ENCODE results near the gene MVP. TPM values are rescaled to one million over a fixed set of nuclear protein-coding genes. Genes with fewer than 3 reads are reported as not detected.
"Not testable (repeated sequence)": the region's sequence is repeated elsewhere in the genome, so short reads cannot be mapped to it uniquely, and the experiment has no call there.

MVP gene
- total RNA-seq, 1 donor from 2014 or later: 27.4 TPM

DNA sequence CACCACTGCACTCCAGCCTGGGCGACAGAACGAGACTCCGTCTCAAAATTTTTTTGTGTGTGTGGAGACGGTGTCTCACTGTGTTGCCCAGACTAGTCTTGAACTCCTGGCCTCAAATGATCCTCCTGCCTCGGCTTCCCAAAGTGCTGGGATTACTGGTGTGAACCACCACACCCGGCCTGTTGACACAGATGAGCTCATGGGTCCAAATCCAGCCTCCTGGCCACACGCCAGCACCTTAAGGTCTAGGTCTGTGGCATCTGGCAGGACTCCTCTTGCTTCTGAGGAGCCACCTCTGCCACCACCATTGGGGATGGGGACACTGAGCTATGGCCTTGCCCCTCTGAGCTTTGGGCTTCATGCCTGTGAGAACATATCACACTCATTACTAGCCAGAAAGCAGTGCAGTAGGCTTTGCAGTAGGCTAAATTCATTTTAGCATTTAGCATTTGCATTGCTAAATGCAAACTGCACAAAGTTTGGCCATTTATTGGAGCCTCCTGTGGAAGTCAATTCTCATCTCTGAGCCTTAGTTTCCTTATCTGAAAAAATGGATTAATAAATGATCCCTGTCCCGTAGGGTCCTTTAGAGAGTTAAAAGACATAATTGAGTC lies 48.2 kb downstream of the MVP start:
- TF ChIP-seq, protein P1, sequence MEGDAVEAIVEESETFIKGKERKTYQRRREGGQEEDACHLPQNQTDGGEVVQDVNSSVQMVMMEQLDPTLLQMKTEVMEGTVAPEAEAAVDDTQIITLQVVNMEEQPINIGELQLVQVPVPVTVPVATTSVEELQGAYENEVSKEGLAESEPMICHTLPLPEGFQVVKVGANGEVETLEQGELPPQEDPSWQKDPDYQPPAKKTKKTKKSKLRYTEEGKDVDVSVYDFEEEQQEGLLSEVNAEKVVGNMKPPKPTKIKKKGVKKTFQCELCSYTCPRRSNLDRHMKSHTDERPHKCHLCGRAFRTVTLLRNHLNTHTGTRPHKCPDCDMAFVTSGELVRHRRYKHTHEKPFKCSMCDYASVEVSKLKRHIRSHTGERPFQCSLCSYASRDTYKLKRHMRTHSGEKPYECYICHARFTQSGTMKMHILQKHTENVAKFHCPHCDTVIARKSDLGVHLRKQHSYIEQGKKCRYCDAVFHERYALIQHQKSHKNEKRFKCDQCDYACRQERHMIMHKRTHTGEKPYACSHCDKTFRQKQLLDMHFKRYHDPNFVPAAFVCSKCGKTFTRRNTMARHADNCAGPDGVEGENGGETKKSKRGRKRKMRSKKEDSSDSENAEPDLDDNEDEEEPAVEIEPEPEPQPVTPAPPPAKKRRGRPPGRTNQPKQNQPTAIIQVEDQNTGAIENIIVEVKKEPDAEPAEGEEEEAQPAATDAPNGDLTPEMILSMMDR (conservative IDR thresholded peaks at IDR 0.05): no peak
- Mint-ChIP-seq H3K9me3 (no peaks in the 10 kb centered on the region), H3K36me3 (no peaks in the 10 kb centered on the region), H3K4me1 (ENCODE audit: unreplicated experiment) (peaks cover 1% of the 10 kb centered on the region), H3K27ac (no peak overlapping the region), H3K27me3 (no peaks in the 10 kb centered on the region), H3K4me3 (no peak overlapping the region)
- no peak for DNase-seq (ENCODE audit: extremely low spot score, unreplicated experiment)

DNA sequence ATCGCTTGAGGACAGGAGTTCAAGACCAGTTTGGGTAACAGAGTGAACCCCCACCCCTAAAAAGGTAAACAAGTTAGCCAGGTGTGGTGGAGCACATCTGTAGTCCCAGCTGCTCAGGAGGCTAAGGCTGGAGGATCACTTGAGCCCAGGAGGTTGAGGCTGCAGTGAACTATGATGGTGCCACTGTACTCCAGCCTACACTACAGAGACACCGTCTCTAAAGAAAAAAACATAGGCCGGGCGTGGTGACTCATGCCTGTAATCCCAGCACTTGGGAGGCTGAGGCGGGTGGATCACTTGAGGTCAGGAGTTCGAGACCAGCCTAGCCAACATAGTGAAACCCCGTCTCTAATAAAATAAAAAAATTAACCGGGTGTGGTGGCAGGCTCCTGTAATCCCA lies 48.8 kb downstream of the MVP start:
- H3K27me3 Mint-ChIP-seq; H3K27ac Mint-ChIP-seq; H3K9me3 Mint-ChIP-seq; H3K4me3 Mint-ChIP-seq; H3K4me1 Mint-ChIP-seq (ENCODE audit: unreplicated experiment); DNase-seq (ENCODE audit: extremely low spot score, unreplicated experiment); H3K36me3 Mint-ChIP-seq: not testable (repeated sequence)

DNA sequence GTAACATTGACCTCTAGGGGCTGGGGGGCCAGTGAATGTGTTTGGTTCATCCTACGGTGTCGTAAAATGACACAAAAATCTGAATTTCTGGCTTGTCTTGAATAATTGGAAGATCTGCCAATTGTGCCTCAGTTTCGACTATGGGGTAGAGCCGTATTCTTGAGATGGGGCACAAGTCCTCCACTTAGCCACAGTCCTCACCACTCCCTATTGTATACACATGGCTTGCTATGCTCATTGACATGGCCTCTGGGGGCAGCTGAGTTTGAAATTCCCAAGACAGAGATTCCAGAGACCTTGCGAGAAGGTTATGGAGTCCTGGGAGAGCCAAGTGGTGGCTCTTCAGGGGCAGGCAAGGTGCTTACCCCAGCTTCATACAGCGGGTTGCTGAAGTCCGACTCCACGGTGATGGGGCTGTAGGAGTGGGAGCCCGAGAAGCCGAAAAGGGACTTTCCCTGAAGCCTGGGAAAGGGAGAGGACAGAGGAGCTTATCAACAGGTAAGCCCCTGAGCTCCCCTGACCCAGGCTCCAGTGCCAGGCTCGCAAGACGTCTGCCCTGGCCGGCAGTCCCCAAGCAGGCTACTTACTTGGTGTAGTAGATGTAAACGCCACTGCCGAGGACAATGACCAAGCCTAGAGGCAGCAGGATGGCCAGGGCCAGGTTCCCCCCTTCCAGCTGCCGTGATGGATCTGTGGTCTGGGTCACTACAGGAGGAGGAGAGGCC lies 51.7 kb downstream of the MVP start:
- TF ChIP-seq, protein P1 (conservative IDR thresholded peaks at IDR 0.05): no peak
- H3K4me1 Mint-ChIP-seq (ENCODE audit: unreplicated experiment): no peaks in the 10 kb centered on the region
- H3K27me3 Mint-ChIP-seq: peaks cover 27% of the 10 kb centered on the region
- DNase-seq (ENCODE audit: extremely low spot score, unreplicated experiment): no peak
- no peak overlapping the region for H3K27ac Mint-ChIP-seq
- no peaks in the 10 kb centered on the region for H3K36me3 Mint-ChIP-seq
- H3K9me3 Mint-ChIP-seq: no peaks in the 10 kb centered on the region
- no peak overlapping the region for H3K4me3 Mint-ChIP-seq

DNA sequence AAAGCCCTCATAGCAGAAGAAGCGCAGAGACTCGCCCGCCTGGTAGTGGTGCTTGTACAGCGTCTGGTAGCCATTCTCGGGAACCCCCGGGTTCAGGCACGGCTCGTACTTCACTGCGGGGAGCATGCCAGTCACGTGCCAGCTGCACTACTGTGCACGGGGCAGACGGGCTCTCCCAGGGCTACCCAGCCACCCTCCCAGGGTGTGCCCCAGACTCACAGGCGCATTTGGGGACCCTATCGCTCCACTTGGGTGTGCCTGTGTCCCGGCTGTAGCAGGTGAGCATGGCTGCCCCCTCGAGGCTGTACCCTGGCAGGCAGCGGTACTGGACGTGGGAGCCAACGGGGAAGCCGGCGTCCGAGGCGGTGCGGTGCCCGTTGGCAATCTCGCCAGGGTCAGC lies 53.1 kb downstream of the MVP start:
- TF ChIP-seq, protein P1 (conservative IDR thresholded peaks at IDR 0.05): no peak
- Mint-ChIP-seq H3K4me1 (ENCODE audit: unreplicated experiment) (peaks cover 4% of the 10 kb centered on the region), H3K27ac (no peak overlapping the region), H3K4me3 (no peak overlapping the region), H3K9me3 (no peaks in the 10 kb centered on the region), H3K27me3 (peaks cover 40% of the 10 kb centered on the region), H3K36me3 (peaks cover 4% of the 10 kb centered on the region)
- DNase-seq (ENCODE audit: extremely low spot score, unreplicated experiment): no peak

DNA sequence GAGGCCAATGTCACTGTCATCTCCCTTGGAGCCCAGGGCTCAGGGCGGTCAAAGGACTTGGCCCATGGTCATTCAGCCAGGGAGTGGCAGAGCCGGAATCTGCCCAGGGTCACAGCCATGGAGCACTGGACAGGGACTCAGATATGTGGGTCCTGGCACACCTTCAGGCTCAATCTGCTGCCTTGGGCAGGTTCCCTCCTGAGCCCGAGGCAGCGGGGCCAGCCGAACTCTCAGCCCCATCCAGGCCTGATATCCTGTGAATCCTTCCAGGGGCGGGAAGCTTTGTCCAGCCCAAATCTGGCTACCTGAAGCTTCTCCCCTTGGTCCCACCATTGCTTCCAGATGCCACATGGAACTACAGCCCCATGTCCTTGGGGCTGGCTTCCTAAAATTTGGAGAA lies 54.9 kb downstream of the MVP start:
- no peak overlapping the region for H3K4me3 Mint-ChIP-seq
- no peaks in the 10 kb centered on the region for H3K9me3 Mint-ChIP-seq
- H3K27me3 Mint-ChIP-seq: peaks cover 48% of the 10 kb centered on the region
- no peak for DNase-seq (ENCODE audit: extremely low spot score, unreplicated experiment)
- H3K4me1 Mint-ChIP-seq (ENCODE audit: unreplicated experiment): peaks cover 4% of the 10 kb centered on the region
- TF ChIP-seq, protein P1 (conservative IDR thresholded peaks at IDR 0.05): no peak
- no peak overlapping the region for H3K27ac Mint-ChIP-seq
- peaks cover 4% of the 10 kb centered on the region for H3K36me3 Mint-ChIP-seq

DNA sequence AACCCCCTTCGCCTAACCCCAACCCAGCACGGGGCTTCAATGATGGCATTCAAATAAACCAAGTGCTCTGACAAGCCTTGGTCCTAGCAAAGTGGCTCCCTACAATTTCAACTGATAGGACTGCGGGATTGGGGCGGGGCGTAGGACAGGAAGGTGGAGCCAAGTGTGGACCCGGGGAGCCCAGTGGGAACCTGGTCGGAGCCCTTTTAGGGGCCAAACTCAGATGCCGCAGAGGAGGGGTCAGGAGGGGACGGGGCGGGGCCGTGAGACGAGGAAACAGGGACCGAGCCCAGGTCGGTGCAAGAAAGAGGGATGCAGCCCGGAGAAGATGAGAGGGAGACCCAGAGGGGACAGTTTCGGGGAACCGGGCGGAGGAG lies 55.9 kb downstream of the MVP start:
- H3K9me3 Mint-ChIP-seq: no peaks in the 10 kb centered on the region

More for the DNA sequence above, 55.9 kb downstream of the MVP start:
- Mint-ChIP-seq H3K27me3 (peaks cover 48% of the 10 kb centered on the region), H3K4me1 (ENCODE audit: unreplicated experiment) (peaks cover 4% of the 10 kb centered on the region), H3K36me3 (peaks cover 4% of the 10 kb centered on the region), H3K27ac (no peak overlapping the region), H3K4me3 (peak overlapping the region; percentile 2)
- TF ChIP-seq, protein P1 (conservative IDR thresholded peaks at IDR 0.05): no peak
- no peak for DNase-seq (ENCODE audit: extremely low spot score, unreplicated experiment)

All from type B pancreatic cell (in vitro differentiated cells).